ENCODE results near the gene ABHD12.

DNA sequence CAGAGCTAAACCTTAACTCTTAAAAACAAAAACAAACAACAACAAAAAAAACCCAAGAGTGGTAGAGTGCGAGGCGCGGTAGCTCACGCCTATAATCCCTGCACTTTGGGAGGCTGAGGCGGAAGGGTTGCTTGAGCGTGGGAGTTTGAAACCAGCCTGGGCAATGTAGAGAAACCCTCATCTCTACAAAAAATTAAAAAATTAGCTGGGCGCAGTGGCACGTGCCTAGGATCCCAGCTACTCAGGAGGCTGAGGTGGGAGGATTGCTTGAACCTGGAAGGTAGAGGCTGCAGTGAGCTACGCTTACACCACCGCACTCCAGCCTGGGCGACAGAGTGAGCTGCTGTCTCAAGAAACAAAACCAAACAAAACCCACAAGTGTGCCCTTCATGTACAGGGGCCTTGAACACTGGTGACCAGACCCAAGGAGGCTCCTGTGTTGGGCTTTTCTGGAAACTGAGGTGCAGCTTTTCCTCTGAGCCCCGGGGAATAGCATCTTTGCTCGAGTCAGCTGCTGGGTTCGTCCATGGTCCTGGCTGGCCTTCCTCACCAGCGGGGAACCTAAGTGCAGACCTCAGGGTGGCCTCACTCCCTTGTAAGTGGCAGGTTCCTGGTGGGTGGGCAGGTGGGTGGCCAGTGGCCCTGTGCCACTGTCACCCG is 102.9 kb downstream of the ABHD12 start:
- TF ChIP-seq POLR2AphosphoS5 (IDR thresholded peaks at IDR 0.05): no peak
- TF ChIP-seq, protein P1, sequence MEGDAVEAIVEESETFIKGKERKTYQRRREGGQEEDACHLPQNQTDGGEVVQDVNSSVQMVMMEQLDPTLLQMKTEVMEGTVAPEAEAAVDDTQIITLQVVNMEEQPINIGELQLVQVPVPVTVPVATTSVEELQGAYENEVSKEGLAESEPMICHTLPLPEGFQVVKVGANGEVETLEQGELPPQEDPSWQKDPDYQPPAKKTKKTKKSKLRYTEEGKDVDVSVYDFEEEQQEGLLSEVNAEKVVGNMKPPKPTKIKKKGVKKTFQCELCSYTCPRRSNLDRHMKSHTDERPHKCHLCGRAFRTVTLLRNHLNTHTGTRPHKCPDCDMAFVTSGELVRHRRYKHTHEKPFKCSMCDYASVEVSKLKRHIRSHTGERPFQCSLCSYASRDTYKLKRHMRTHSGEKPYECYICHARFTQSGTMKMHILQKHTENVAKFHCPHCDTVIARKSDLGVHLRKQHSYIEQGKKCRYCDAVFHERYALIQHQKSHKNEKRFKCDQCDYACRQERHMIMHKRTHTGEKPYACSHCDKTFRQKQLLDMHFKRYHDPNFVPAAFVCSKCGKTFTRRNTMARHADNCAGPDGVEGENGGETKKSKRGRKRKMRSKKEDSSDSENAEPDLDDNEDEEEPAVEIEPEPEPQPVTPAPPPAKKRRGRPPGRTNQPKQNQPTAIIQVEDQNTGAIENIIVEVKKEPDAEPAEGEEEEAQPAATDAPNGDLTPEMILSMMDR (IDR thresholded peaks at IDR 0.05): no peak
